Left cardiac atrium (tissue), 4 donors: ENCODE results near the gene SLC5A4. TPM values are rescaled to one million over a fixed set of nuclear protein-coding genes. Genes with fewer than 3 reads are reported as not detected.
"Not testable (repeated sequence)": the region's sequence is repeated elsewhere in the genome, so short reads cannot be mapped to it uniquely, and the experiment has no call there.

Experiments
- ATAC-seq, 2 donors: fragments of 200-7000 bp; cut with Tn5 transposase; one replicate each; pipeline ENCODE4 v1.9.1; 2020; ENCODE audit warnings: mild to moderate bottlenecking in 2 of 2, moderate library complexity in 2 of 2
- DNase-seq: peaks from one replicate; pipeline ENCODE4 v3.0.0-alpha.2; 2020
- intact Hi-C, 2 donors: fragments of 100-400 bp; cut with DNase I; formaldehyde crosslinking; loops; one replicate each; pipeline versions ENCODE4 v1.14.1 to v1.15.1; 2022 to 2023
- long read RNA-seq: library from polyadenylated mRNA; unstranded; transcript quantifications from one replicate; pipeline ENCODE4 v2.0.0, GENCODE V29; 2021
- total RNA-seq, 2 donors: library from RNA; stranded (reverse); fragmentation: NEBNext Ultra II Directional; extraction: Animal tissue kit (Norgen Biotek cat#: 25700); gene quantifications; one replicate each; pipeline ENCODE4 v1.2.1, GENCODE V29; 2021
- donor health status: DM: no; HTN: yes; CAD: no.
- donor health status: DM: no; HTN: yes; CAD: no; lungs with severe emphysema.
- donor health status: DM: yes; HTN: yes; CAD: no.
- donor health status: Dilated cardiomyopathy.

SLC5A4 gene
- total RNA-seq: under 1 TPM in 1 of 2 donors, not detected in 1; 0.31 TPM
- long read RNA-seq: 0 reads

- DNase-seq: no peak
- no peak for ATAC-seq
- intact Hi-C loops: no loop called here
Observed at GRCh38 chr22:32255217-32255616, at the start of gene SLC5A4. Gene SLC5A4, minus strand, starts transcription at chr22:32255347. Its CDS starts 18 bp downstream, at chr22:32255329.

GRCh38 chr22:32293921-32294320 is 38.8 kb upstream of the SLC5A4 start:
- intact Hi-C loops, ATAC-seq, DNase-seq: not testable (repeated sequence)

- ATAC-seq (no peak), DNase-seq (no peak)
- intact Hi-C loops: no loop called here
Observed at GRCh38 chr22:32286290-32286840, 31.2 kb upstream of the SLC5A4 start.

GRCh38 chr22:32281072-32281471 is 25.9 kb upstream of the SLC5A4 start:
- no peak for DNase-seq
- no peak for ATAC-seq
- intact Hi-C loops: no loop called here

DNA sequence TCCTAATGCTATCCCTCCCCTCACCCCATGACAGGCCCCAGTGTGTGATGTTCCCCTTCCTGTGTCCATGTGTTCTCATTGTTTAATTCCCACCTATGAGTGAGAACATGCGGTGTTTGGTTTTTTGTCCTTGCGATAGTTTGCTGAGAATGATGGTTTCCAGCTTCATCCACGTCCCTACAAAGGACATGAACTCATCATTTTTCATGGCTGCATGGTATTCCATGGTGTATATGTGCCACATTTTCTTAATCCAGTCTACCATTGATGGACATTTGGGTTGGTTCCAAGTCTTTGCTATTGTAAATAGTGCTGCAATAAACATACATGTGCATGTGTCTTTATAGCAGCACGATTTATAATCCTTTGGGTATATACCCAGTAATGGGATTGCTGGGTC is 20.2 kb upstream of the SLC5A4 start:
- intact Hi-C loops, ATAC-seq, DNase-seq: not testable (repeated sequence)

- intact Hi-C loops: no loop called here
- ATAC-seq (no peak), DNase-seq (no peak)
Observed at GRCh38 chr22:32271389-32271788, 16.2 kb upstream of the SLC5A4 start.

DNA sequence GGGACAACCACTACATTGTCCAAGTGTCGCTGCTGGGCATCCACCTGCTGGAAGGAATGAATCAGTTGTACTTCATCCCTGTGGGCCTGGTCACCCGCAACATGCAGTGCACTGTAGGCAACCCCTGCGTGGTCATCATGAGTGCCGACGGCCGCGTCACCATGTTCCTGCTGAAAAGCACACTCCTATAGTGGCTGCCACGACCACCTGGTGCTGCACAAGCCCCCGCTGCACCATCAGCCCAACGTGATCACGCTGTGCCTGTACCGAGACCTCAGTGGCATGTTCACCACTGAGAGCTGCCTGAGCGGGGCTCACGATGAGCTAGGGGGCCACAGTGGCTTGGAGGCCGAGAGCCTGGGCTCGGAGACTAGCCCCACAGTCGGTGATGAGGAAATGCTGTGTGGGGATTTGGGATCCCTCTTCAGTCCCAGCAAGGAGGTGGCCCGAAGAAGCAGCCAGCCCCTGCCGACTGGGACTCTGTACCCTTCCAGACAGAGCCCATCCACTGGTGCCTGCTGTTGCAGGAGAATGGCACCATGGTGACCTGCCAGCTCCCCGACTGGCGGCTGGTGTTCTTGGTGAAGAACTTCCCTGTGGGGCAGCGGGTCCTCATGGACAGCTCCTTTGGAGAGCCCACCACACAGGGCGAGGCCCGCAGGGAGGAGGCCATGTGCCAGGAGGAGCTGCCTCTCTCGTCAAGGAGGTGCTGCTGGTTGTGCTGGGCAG is 15.7 kb upstream of the SLC5A4 start:
- no peak for DNase-seq
- ATAC-seq: no peak
- intact Hi-C loops: no loop called here

- DNase-seq: no peak
- no peak for ATAC-seq
- intact Hi-C loops: loop anchor here (5.0 to 10.0 kb wide), 3 partner anchors 165 to 297 kb away; no protein-coding TSS in a partner anchor
Observed at GRCh38 chr22:32269316-32269715, 14.2 kb upstream of the SLC5A4 start.

DNA sequence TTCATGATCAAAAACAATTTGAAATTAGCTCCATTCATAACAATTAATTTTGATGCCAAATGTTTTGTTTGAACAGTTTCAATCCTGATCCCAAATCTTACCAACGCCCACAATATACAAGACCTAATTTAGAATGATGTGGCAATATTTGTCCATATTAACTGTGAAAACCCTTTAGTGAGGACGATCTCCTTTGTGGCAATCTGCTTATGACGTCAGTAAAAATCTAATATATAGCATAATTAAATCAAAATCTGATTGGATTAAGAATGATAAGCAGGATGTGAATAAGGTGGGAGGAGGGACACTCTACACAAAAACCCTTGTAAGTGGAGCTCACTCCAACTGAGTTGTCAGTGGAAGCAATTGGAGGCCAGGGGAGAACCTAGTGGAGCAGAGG is 11.9 kb upstream of the SLC5A4 start:
- intact Hi-C loops: loop anchor here (5.0 to 10.0 kb wide), 3 partner anchors 162 to 295 kb away; no protein-coding TSS in a partner anchor
- DNase-seq (no peak), ATAC-seq (no peak)

DNA sequence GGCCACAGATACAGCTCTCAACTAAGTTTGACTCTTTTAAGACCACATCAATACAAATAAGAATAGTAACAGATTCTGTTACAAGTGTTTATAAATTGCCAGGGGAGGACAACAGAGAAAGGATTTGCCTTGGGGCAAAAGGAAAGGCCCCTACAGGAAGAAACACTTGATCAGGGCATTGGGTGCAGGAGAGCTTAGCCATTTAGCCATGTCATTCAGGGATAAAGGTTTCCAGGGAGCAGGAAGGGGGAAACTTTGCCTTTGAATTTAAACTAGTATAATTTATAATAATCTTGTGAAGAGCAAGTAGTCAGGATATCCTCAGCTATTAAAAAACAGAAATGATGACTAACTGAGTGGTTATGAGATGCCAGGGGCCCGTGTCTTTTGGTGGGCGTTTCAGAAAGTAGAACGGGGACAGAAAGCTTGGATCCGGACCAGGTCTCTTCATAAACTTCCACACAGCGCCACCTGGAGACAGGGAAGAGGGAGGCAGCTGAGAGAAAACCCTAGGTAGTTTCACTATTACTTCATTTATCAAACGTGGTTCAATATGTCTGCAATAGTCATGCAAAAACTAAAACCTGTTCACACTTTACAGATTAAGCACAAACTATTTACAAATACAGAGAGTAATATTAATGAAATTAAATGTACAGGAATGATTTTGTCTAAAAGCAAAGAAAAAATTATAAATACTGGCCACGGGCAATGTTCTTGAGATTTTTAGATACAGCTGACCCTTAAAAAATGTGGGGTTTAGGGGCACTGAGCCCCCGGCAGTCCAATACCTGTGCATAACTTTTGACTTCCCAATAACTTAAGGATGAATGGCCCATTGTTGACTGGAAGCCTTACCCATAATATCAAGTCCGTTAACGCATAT is 11.0 kb upstream of the SLC5A4 start:
- peak; percentile 73 to 74 for ATAC-seq
- intact Hi-C loops: loop anchor here (5.0 to 10.0 kb wide), 3 partner anchors 161 to 294 kb away; no protein-coding TSS in a partner anchor
- peak; percentile 77 for DNase-seq

DNA sequence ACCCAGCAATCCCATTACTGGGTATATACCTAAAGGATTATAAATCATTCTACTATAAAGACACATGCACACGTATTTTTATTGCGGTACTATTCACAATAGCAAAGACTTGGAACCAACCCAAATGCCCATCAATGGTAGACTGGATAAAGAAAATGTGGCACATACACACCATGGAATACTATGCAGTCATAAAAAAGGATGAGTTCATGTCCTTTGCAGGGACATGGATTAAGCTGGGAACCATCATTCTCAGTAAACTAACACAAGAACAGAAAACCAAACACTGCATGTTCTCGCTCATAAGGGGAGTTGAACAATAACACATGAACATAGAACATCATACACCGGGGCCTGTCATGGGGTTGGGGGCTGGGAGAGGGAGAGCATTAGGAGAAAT is 8.5 kb upstream of the SLC5A4 start:
- not testable (repeated sequence) for DNase-seq, ATAC-seq
- intact Hi-C loops: loop anchor here (10.0 kb wide), 2 partner anchors 159 to 289 kb away; no protein-coding TSS in a partner anchor

DNA sequence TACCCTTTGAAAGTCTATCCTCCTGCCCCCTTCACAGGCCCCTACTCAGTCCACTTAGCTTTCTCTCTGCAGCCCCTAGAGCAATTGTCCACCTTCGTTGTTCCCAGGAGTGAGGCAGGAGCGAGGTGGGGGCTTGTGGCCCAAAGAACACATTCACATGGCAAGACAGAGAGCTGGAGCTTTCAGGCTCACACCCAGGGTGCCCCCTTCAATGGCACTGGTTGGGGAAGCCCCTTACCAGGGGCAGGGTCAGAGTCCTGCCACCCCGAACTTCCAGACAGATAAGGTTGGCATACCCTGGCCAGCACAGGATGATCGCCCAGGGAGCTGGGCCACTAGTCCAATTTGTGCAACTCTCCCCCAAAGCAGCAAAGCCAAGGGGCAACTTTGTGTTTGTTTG is 6.2 kb upstream of the SLC5A4 start:
- intact Hi-C loops: loop anchor here (10.0 kb wide), 2 partner anchors 157 to 287 kb away; no protein-coding TSS in a partner anchor
- ATAC-seq (no peak), DNase-seq (no peak)

- intact Hi-C loops: no loop called here
- no peak for ATAC-seq
- no peak for DNase-seq
Observed at GRCh38 chr22:32258791-32259190, 3.6 kb upstream of the SLC5A4 start.

DNA sequence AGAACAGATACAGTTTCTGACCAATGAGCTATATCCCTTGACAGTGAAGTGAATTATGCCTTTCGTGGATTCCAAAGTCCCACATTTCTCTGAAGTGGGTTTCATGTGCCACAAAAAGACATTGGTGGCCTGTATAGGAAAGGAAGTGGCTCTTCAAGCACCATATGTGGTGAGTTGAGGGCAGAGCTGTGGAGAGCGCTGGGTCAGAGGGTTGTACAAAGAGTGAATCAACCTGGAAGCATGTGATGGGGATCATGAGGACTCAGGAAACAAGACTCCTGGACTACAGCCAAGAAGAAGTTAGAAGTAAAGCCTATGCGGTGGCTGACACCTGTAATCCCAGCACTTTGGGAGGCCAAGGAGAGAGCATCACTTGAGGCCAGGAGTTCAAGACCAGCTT is 579 bp upstream of the SLC5A4 start:
- ATAC-seq (no peak), DNase-seq (no peak)
- intact Hi-C loops: no loop called here

DNA sequence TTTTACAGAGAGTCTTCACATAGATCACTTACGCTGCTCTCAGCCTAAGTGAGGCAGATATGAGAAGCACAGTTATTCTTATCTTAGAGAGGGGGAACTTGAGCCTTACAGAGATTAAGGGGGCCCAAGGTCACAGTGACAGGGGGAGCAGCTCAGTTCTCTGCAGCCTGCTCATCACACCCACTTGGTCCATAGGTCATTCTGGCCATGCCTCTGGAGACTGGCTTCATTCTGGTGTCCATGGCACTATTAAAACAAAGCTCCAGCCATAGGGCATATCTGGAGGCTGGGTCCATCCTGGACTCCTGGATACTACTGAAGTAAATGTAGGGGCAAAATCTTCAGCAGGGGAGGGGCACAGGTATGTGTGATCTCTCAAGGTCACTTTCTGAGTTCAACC is 5.9 kb downstream of the SLC5A4 start:
- intact Hi-C loops: no loop called here
- DNase-seq: no peak
- ATAC-seq: no peak

DNA sequence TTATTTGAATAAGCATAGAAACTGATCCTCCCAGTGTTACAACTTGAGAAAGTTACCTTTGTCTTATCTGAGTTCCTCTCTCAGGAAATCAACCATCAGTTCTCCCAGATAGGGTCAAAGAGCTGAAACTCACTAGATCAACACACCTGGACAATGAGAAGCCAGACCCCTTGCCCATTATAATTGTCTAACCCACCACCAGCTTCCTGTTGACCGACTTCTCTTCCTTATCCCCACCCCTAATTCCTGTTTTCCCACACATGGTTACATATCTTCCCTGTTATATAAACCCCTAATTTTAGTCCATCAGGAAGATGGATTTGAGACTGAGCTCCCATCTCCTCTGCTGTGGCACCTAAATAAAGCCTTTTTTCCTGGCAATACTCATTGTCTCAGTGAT is 6.9 kb downstream of the SLC5A4 start:
- no peak for DNase-seq
- no peak for ATAC-seq
- intact Hi-C loops: no loop called here

DNA sequence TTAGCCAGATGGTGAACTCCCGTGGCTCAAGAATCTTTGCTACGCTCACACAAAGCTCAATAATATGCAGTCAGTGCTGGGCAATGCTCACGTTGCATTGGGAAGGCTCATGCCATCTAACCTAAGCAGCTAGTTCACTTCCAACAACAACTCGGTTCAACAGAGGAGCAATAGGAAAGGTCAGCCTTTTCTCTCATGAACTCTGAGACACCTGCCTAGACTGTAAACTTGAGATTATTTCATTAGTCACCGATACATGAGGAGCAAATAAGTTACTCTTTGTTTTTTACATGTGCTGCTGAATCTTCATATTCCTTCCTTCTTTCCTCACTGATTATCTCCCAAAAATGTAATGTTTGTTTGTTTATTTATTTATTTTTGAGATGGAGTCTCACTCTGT is 9.0 kb downstream of the SLC5A4 start:
- intact Hi-C loops: no loop called here
- no peak for ATAC-seq
- no peak for DNase-seq

DNA sequence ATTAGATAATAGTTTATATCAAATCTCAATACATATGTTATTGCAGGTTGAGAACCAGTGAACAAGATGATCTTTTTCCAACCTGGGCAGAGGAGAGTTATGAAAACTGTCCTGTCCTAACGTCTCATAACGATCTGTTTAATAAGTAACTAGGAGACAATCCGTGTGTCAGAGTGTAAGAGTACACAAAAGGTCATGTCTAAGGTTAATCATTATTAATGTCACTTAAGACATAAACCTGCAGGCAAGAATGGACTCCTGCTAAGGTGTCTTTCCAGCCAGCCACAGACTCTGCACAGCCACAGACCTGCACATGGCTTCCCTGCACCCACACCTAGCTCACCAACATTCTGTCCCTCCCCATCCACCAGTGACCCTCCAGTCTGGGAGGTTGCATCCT is 10.1 kb downstream of the SLC5A4 start:
- no peak for ATAC-seq
- intact Hi-C loops: no loop called here
- no peak for DNase-seq

GRCh38 chr22:32244547-32244946 is 10.6 kb downstream of the SLC5A4 start:
- ATAC-seq (no peak), DNase-seq (no peak)
- intact Hi-C loops: no loop called here

DNA sequence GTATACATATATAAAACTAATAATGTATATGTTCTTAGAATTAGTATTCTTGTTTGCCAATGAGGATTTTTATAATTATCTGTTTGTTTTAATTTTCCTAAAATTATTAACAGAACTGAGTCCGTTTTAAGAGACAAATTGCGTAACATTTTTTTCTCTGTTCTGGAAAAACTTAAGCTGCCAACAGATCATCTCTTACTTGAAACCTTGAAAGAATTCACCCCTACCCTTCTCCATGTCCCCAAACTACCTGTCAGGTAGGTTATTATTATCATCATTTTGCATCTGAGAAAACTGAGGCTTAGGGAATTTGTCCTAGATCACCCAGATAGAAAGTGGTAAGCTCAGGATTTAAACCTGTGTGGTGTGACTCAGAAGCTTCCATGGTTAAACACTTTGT is 14.7 kb downstream of the SLC5A4 start:
- DNase-seq (no peak), ATAC-seq (no peak)
- intact Hi-C loops: no loop called here
